HEK293 (cell line): Measurements from ENCODE around the gene NEK6.

ENCODE experiments used
- CTCF ChIA-PET: fragments of 350-600 bp; formaldehyde crosslinking; extraction: SDS; loops from one replicate; lab custom pipeline; 2021; ENCODE audit warnings: antibody characterized with exemption; lab: Yijun Ruan, JAX
- POLR2A ChIA-PET: fragments of 300-600 bp; formaldehyde crosslinking; extraction: SDS; loops from one replicate; lab custom pipeline; 2020; ENCODE audit warnings: antibody characterized with exemption, inconsistent platforms; lab: Yijun Ruan, JAX
- H3K27ac ChIP-seq: fragments of 200-500 bp; sonication (Bioruptor generic); 2 replicates; pipeline ENCODE4 v1.5.1; 2014; ENCODE audit warnings: low read depth, low read length, control low read depth, inconsistent platforms; ENCODE audit errors: extremely low read depth
- H3K36me3 ChIP-seq, 2 experiments: fragments of 200-500 bp in 1 of 2; sonication (Bioruptor generic) in 1 of 2; 1 replicate in 1 of 2; 2 replicates in 1 of 2; pipeline ENCODE4 v1.5.1; 2014 to 2017; ENCODE audit warnings: inconsistent platforms in 2 of 2, low read length in 2 of 2; ENCODE audit not compliant: control insufficient read depth in 2 of 2, insufficient read depth in 1 of 2
- H3K4me1 ChIP-seq: fragments of 200-500 bp; sonication (Bioruptor generic); 2 replicates; pipeline ENCODE4 v1.5.1; 2014; ENCODE audit warnings: mild to moderate bottlenecking, low read length, inconsistent platforms; ENCODE audit not compliant: control insufficient read depth, insufficient read depth
- H3K4me3 ChIP-seq: 2 replicates; pipeline ENCODE4 v1.5.1; 2011; ENCODE audit warnings: low read depth, mild to moderate bottlenecking, control low read depth, low read length, moderate library complexity
- H3K9me3 ChIP-seq: fragments of 200-500 bp; sonication (Bioruptor generic); 2 replicates; pipeline ENCODE4 v1.5.1; 2014; ENCODE audit warnings: low read depth, low read length, inconsistent platforms; ENCODE audit not compliant: control insufficient read depth, insufficient read depth
- GLIS1 ChIP-seq: fragments of 450-650 bp; formaldehyde crosslinking; IDR thresholded peaks from 2 replicates; pipeline ENCODE4 v1.5.1; 2016; ENCODE audit warnings: missing biosample characterization, missing genetic modification characterization
- MEIS1 ChIP-seq: sonication (generic); formaldehyde crosslinking; IDR thresholded peaks from 2 replicates; pipeline ENCODE4 v1.8.1; 2022; ENCODE audit warnings: missing genetic modification reagents, mild to moderate bottlenecking, borderline replicate concordance
- TCF7L2 ChIP-seq: IDR thresholded peaks from 2 replicates; pipeline ENCODE4 v1.6.1; 2011; ENCODE audit warnings: low read depth, mild to moderate bottlenecking, inconsistent platforms, low read length, moderate library complexity, borderline replicate concordance
- ZFHX2 ChIP-seq: fragments of 450-650 bp; formaldehyde crosslinking; conservative IDR thresholded peaks from 2 replicates; pipeline ENCODE4 v1.5.1; 2016; ENCODE audit warnings: missing biosample characterization, missing genetic modification characterization
- ZNF223 ChIP-seq: fragments of 450-650 bp; formaldehyde crosslinking; IDR thresholded peaks from 2 replicates; pipeline ENCODE4 v1.5.1; 2016; ENCODE audit warnings: missing biosample characterization, missing genetic modification characterization
- ZNF391 ChIP-seq: fragments of 450-650 bp; formaldehyde crosslinking; IDR thresholded peaks from 2 replicates; pipeline ENCODE4 v1.5.1; 2016; ENCODE audit warnings: low read depth, missing biosample characterization, missing genetic modification characterization, borderline replicate concordance
- ZNF530 ChIP-seq: fragments of 450-650 bp; formaldehyde crosslinking; IDR thresholded peaks from 2 replicates; pipeline ENCODE4 v1.5.1; 2016; ENCODE audit warnings: low read depth, missing biosample characterization, missing genetic modification characterization
- ZNF654 ChIP-seq: fragments of 450-650 bp; formaldehyde crosslinking; IDR thresholded peaks from 2 replicates; pipeline ENCODE4 v1.5.1; 2016; ENCODE audit warnings: low read depth, missing biosample characterization, missing genetic modification characterization
- ZXDB ChIP-seq: fragments of 450-650 bp; formaldehyde crosslinking; IDR thresholded peaks from 2 replicates; pipeline ENCODE4 v1.5.1; 2016; ENCODE audit warnings: missing biosample characterization, missing genetic modification characterization
- TF ChIP-seq, protein P1 (sequence below): fragments of 450-650 bp; formaldehyde crosslinking; IDR thresholded peaks from 2 replicates; pipeline ENCODE4 v1.5.1; 2016; ENCODE audit warnings: missing biosample characterization, missing genetic modification characterization, low read depth
- TF ChIP-seq, protein P2 (sequence below): fragments of 450-650 bp; formaldehyde crosslinking; IDR thresholded peaks from 2 replicates; pipeline ENCODE4 v1.5.1; 2017; ENCODE audit warnings: missing biosample characterization, missing genetic modification characterization
- TF ChIP-seq, protein P3 (sequence below): fragments of 450-650 bp; formaldehyde crosslinking; IDR thresholded peaks from 2 replicates; pipeline ENCODE4 v1.5.1; 2016; ENCODE audit warnings: missing biosample characterization, missing genetic modification characterization
- TF ChIP-seq, protein P4 (sequence below): fragments of 450-650 bp; formaldehyde crosslinking; conservative IDR thresholded peaks from 2 replicates; pipeline ENCODE4 v1.5.1; 2016; ENCODE audit warnings: low read depth, missing biosample characterization, missing genetic modification characterization

NEK6 gene

DNA sequence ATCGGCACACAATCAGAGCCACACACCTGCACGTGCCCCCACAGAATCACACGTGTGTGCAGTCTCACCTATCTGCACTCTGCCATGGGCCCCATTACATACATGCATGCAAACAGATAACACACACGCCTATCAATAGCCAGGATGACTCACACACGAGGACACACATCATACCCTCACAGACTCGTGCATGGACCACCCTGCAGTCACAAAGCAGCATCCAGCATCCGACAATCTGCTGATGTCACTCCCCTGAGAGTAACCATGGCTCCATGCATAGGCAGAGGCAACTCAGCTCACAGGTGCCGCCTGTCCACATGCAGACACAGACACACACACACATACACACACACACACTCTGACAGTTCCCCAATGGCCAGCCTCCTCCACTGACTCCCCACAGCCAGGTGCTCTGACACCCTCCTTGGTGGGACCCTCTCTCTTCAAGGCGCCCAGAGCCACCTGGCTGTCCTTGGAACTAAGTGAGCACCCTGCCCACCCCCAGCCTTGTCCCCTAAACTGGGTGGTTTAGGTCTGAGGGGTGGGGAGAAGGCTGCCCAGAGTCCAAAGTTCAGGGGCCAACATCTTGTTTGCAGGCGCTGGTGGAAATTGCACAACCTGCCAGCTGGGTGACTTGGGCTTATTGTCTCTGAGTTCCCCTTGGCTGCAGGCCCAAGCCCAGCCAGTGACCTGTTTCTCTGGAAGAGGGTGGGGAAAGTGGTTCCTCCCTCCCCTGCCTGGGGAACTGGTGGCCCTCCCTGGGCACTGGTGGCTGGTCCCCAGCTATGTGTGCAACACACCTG is 34.6 kb upstream of the NEK6 start:
- Histone ChIP-seq H3K4me1 (no peaks in the 10 kb centered on the region), H3K4me3 (no peak overlapping the region), H3K27ac (no peak overlapping the region), H3K36me3 (no peaks in the 10 kb centered on the region)
- CTCF ChIA-PET = interaction anchor here (0.6 to 0.7 kb wide), 2 partner anchors 149 to 471 kb away, joined by 3 to 5 read pairs; no protein-coding TSS in a partner anchor
- no peak for TF ChIP-seq GLIS1 (tag by site-specific recombination)
- TF ChIP-seq, protein P1, sequence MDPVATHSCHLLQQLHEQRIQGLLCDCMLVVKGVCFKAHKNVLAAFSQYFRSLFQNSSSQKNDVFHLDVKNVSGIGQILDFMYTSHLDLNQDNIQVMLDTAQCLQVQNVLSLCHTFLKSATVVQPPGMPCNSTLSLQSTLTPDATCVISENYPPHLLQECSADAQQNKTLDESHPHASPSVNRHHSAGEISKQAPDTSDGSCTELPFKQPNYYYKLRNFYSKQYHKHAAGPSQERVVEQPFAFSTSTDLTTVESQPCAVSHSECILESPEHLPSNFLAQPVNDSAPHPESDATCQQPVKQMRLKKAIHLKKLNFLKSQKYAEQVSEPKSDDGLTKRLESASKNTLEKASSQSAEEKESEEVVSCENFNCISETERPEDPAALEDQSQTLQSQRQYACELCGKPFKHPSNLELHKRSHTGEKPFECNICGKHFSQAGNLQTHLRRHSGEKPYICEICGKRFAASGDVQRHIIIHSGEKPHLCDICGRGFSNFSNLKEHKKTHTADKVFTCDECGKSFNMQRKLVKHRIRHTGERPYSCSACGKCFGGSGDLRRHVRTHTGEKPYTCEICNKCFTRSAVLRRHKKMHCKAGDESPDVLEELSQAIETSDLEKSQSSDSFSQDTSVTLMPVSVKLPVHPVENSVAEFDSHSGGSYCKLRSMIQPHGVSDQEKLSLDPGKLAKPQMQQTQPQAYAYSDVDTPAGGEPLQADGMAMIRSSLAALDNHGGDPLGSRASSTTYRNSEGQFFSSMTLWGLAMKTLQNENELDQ = no peak
- TF ChIP-seq, all 188 proteins: peak for 0
- no peaks in the 10 kb centered on the region for H3K9me3 ChIP-seq
- POLR2A ChIA-PET = no interaction called here

DNA sequence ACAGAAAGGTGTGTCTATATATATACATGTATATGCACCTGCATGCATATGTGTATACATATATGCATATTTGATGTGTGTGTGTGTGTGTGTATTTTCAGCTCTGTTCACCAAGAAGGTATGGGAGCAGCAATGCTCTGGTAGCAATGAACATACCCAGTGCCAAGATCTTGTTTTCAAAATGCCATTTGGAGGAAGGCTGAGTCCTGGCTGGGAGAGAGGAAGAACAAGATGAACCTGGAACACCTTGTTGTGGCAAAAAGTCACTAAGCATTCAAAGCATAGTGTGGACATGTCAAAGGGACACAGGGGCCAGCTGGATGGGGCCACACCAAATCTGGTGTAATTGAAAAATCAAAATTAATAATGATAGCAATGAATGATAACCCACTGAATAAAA is 31.8 kb upstream of the NEK6 start:
- H3K9me3 ChIP-seq = no peaks in the 10 kb centered on the region
- H3K4me1 ChIP-seq = no peaks in the 10 kb centered on the region
- H3K36me3 ChIP-seq = no peaks in the 10 kb centered on the region
- CTCF ChIA-PET = interaction anchor here (0.6 to 1.2 kb wide), 3 partner anchors 9 to 338 kb away, joined by 3 to 4 read pairs (median 3); no protein-coding TSS in a partner anchor
- H3K27ac ChIP-seq = no peak overlapping the region
- TF ChIP-seq ZNF223 (tag by site-specific recombination) (no peak), ZNF654 (tag by site-specific recombination) (no peak), MEIS1 (CRISPR knock-in tag) (no peak), ZXDB (tag by site-specific recombination) (no peak), TCF7L2 (no peak)
- TF ChIP-seq, protein P2, sequence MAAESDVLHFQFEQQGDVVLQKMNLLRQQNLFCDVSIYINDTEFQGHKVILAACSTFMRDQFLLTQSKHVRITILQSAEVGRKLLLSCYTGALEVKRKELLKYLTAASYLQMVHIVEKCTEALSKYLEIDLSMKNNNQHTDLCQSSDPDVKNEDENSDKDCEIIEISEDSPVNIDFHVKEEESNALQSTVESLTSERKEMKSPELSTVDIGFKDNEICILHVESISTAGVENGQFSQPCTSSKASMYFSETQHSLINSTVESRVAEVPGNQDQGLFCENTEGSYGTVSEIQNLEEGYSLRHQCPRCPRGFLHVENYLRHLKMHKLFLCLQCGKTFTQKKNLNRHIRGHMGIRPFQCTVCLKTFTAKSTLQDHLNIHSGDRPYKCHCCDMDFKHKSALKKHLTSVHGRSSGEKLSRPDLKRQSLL (tag by site-specific recombination) = no peak
- TF ChIP-seq, protein P3, sequence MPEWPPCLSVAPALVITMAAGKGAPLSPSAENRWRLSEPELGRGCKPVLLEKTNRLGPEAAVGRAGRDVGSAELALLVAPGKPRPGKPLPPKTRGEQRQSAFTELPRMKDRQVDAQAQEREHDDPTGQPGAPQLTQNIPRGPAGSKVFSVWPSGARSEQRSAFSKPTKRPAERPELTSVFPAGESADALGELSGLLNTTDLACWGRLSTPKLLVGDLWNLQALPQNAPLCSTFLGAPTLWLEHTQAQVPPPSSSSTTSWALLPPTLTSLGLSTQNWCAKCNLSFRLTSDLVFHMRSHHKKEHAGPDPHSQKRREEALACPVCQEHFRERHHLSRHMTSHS (tag by site-specific recombination) = no peak
- no peak overlapping the region for H3K4me3 ChIP-seq
- POLR2A ChIA-PET = interaction anchor here (0.6 kb wide), 1 partner anchor 11 kb away, joined by 6 read pairs; no protein-coding TSS in a partner anchor

DNA sequence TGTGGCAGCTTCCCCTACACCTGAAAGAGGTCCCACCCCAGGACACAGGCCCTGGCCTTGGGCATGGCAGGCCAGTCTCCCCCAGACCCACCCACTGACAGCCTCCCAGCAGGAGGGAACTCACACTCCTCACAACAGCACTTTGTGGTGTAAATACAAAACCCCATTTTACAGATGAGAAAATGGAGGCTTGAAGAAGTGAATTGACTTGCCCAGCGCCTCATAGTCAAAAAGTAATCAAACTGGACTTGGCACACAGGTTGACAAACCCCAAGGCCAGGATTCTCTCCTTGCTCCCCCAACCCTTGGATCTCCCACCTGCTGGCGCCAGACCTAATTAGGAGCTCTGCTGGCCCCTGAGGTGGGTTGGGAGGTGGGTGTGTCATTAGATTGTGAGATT is 29.2 kb upstream of the NEK6 start:
- H3K27ac ChIP-seq = no peak overlapping the region
- no peaks in the 10 kb centered on the region for H3K9me3 ChIP-seq
- H3K4me1 ChIP-seq = no peaks in the 10 kb centered on the region
- TF ChIP-seq ZNF530 (no peak), ZNF391 (no peak), ZFHX2 (tag by site-specific recombination) (0 out of 2 replicates have a peak, but pooled peaks have one; percentile 37)
- TF ChIP-seq, protein P4, sequence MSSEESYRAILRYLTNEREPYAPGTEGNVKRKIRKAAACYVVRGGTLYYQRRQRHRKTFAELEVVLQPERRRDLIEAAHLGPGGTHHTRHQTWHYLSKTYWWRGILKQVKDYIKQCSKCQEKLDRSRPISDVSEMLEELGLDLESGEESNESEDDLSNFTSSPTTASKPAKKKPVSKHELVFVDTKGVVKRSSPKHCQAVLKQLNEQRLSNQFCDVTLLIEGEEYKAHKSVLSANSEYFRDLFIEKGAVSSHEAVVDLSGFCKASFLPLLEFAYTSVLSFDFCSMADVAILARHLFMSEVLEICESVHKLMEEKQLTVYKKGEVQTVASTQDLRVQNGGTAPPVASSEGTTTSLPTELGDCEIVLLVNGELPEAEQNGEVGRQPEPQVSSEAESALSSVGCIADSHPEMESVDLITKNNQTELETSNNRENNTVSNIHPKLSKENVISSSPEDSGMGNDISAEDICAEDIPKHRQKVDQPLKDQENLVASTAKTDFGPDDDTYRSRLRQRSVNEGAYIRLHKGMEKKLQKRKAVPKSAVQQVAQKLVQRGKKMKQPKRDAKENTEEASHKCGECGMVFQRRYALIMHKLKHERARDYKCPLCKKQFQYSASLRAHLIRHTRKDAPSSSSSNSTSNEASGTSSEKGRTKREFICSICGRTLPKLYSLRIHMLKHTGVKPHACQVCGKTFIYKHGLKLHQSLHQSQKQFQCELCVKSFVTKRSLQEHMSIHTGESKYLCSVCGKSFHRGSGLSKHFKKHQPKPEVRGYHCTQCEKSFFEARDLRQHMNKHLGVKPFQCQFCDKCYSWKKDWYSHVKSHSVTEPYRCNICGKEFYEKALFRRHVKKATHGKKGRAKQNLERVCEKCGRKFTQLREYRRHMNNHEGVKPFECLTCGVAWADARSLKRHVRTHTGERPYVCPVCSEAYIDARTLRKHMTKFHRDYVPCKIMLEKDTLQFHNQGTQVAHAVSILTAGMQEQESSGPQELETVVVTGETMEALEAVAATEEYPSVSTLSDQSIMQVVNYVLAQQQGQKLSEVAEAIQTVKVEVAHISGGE (tag by site-specific recombination) = no peak
- TF ChIP-seq, protein P1 = no peak
- no peaks in the 10 kb centered on the region for H3K36me3 ChIP-seq
- H3K4me3 ChIP-seq = no peak overlapping the region
- ChIA-PET POLR2A (no interaction called here), CTCF (interaction anchor here (0.6 kb wide), 1 partner anchor 268 kb away, joined by 3 read pairs; no protein-coding TSS in a partner anchor)
